Ovary (tissue), 9 donors: ENCODE results near the gene DNTTIP2. TPM values are rescaled to one million over a fixed set of nuclear protein-coding genes. Genes with fewer than 3 reads are reported as not detected.
"Not testable (repeated sequence)": the region's sequence is repeated elsewhere in the genome, so short reads cannot be mapped to it uniquely, and the experiment has no call there.

ENCODE experiments used
- DNase-seq, 5 donors: peaks; one replicate each; pipeline ENCODE4 v3.0.0-alpha.2; 2019 to 2020
- H3K27ac ChIP-seq, 2 donors: fragments of 200-600 bp; one replicate each; pipeline versions ENCODE4 v1.5.1 to v1.8.0; 2019 to 2022
- H3K27me3 ChIP-seq: fragments of 200-600 bp; one replicate; pipeline ENCODE4 v1.8.0; 2022
- H3K36me3 ChIP-seq: fragments of 200-600 bp; sonication (generic); one replicate; pipeline ENCODE4 v1.5.1; 2019
- H3K4me1 ChIP-seq: one replicate; pipeline ENCODE4 v1.8.1; 2013; ENCODE audit warnings: mild to moderate bottlenecking, moderate library complexity; ENCODE audit not compliant: insufficient read depth
- H3K4me3 ChIP-seq: fragments of 200-600 bp; sonication (generic); one replicate; pipeline ENCODE4 v1.5.1; 2017
- H3K9me3 ChIP-seq, 2 donors: fragments of 200-600 bp in 1 of 2; sonication (generic) in 1 of 2; one replicate each; pipeline versions ENCODE4 v1.5.1 to v1.8.1; 2013 to 2019; ENCODE audit warnings: mild to moderate bottlenecking in 1 of 2, moderate library complexity in 1 of 2
- CTCF ChIP-seq, 3 donors: fragments of 450-650 bp in 2 of 3; fragments of 200-600 bp in 1 of 3; IDR thresholded peaks; one replicate each; pipeline versions ENCODE4 v1.5.1 to v1.8.0; 2016 to 2022; ENCODE audit warnings: antibody characterized with exemption in 3 of 3, mild to moderate bottlenecking in 1 of 3
- EP300 ChIP-seq: sonication (generic); formaldehyde crosslinking; IDR thresholded peaks from one replicate; pipeline ENCODE4 v1.6.1; 2017; ENCODE audit warnings: antibody characterized with exemption
- POLR2A ChIP-seq: fragments of 450-650 bp; IDR thresholded peaks from one replicate; pipeline ENCODE4 v1.6.1; 2017; ENCODE audit warnings: antibody characterized with exemption, mild to moderate bottlenecking, moderate library complexity
- WGBS, 3 donors: extraction: QIAGEN DNeasy Blood & Tissue Kit in 1 of 3; methylation state at CpG; one replicate each; pipeline versions ENCODE4 v1.1.5 to v1.1.7; 2013 to 2017; 5-methylcytosine and 5-hydroxymethylcytosine counted together
- intact Hi-C, 4 donors: fragments of 100-400 bp; cut with DNase I; formaldehyde crosslinking; loops; one replicate each; pipeline versions ENCODE4 v1.11.0 to v1.15.1; 2022 to 2023
- polyA plus RNA-seq, 2 donors: library from polyadenylated mRNA; stranded (reverse); fragments of 200-250 nt in 1 of 2; fragments of 350-450 nt in 1 of 2; fragmentation: Illumina TruSeq in 1 of 2; extraction: RNeasy Lipid Tissue Mini Kit (QIAGEN cat#74804) in 1 of 2; gene quantifications; one replicate each; pipeline ENCODE4 v1.2.3, GENCODE V29; 2013 to 2014
- total RNA-seq, 7 donors: library from RNA; depleted of rRNA in 2 of 7; stranded (reverse); fragments of >200 nt in 2 of 7; fragmentation: NEBNext Ultra II Directional in 3 of 7; extraction: Animal tissue kit (Norgen Biotek cat#: 25700) in 3 of 7; gene quantifications; one replicate each; pipeline versions ENCODE4 v1.1.0 to v1.2.4, GENCODE V29; 2016 to 2023
- donor health status: DM: no; HTN: no; CAD: no; lungs with moderate emphysema.
- donor health status: DM: no; HTN: no; CAD: no.
- donor health status: Bipolar disorder and iron deficiency.
- donor health status: DM: yes; HTN: yes; CAD: no.
- donor health status: DM: no; HTN: no; CAD: no.
- donor health status: DM: yes; HTN: yes; CAD: no.

The DNTTIP2 gene
- total and polyA plus RNA-seq, 9 donors: 17.8 to 60.0 (median 41.0) TPM

- H3K27me3 ChIP-seq: no peaks in the 10 kb centered on the region
- no peak overlapping the region for H3K27ac ChIP-seq
- intact Hi-C loops: no loop called here
- no peak overlapping the region for H3K4me3 ChIP-seq
- DNase-seq: no peak
- no peaks in the 10 kb centered on the region for H3K36me3 ChIP-seq
- TF ChIP-seq POLR2A: no peak
- TF ChIP-seq CTCF (IDR thresholded peaks at IDR 0.05): no peak
- no peak for TF ChIP-seq EP300
- H3K9me3 ChIP-seq: no peaks in the 10 kb centered on the region
- H3K4me1 ChIP-seq: no peaks in the 10 kb centered on the region
- WGBS, 3 donors: 96 to 97% (median 96%) methylated on average over 3 of the region's 3 CpGs
Measured at GRCh38 chr1:93853940-93854339, 25.1 kb downstream of the DNTTIP2 start.

GRCh38 chr1:93851878-93852277 is 27.1 kb downstream of the DNTTIP2 start:
- no peaks in the 10 kb centered on the region for H3K27me3 ChIP-seq
- no peak for TF ChIP-seq EP300
- no peak for TF ChIP-seq POLR2A
- no peak for TF ChIP-seq CTCF (IDR thresholded peaks at IDR 0.05)
- H3K36me3 ChIP-seq: no peaks in the 10 kb centered on the region
- no peaks in the 10 kb centered on the region for H3K9me3 ChIP-seq
- DNase-seq: no peak
- WGBS, 3 donors: 82 to 95% methylated on average over 1 of the region's 1 CpG; no CpG with 5 or more reads in 1 of the 3 donors
- intact Hi-C loops: no loop called here
- no peak overlapping the region for H3K27ac ChIP-seq
- no peak overlapping the region for H3K4me3 ChIP-seq
- no peaks in the 10 kb centered on the region for H3K4me1 ChIP-seq

GRCh38 chr1:93851327-93851712 is 27.7 kb downstream of the DNTTIP2 start:
- Histone ChIP-seq H3K4me3 (no peak overlapping the region), H3K27me3 (no peaks in the 10 kb centered on the region), H3K9me3 (no peaks in the 10 kb centered on the region), H3K4me1 (no peaks in the 10 kb centered on the region), H3K27ac (no peak overlapping the region), H3K36me3 (no peaks in the 10 kb centered on the region)
- DNase-seq: no peak
- TF ChIP-seq CTCF (IDR thresholded peaks at IDR 0.05) (no peak), EP300 (no peak), POLR2A (no peak)
- intact Hi-C loops: no loop called here

GRCh38 chr1:93850687-93851326 is 28.2 kb downstream of the DNTTIP2 start:
- H3K27ac ChIP-seq, H3K27me3 ChIP-seq, H3K4me1 ChIP-seq, H3K9me3 ChIP-seq, H3K4me3 ChIP-seq, H3K36me3 ChIP-seq, intact Hi-C loops: not testable (repeated sequence)
- TF ChIP-seq CTCF (IDR thresholded peaks at IDR 0.05): peak; percentile 30 to 46 (median 37)
- DNase-seq: peak; percentile 48 to 77 (median 59)
- 32 to 35% (median 32%) methylated on average over 10 of the region's 10 CpGs for WGBS, 3 donors
